ENCODE measurements around the gene INTS15. TPM values are rescaled to one million over a fixed set of nuclear protein-coding genes. Genes with fewer than 3 reads are reported as not detected.

Gene INTS15
- total RNA-seq, 1 experiment from 2014 or later: 29.6 TPM

DNA sequence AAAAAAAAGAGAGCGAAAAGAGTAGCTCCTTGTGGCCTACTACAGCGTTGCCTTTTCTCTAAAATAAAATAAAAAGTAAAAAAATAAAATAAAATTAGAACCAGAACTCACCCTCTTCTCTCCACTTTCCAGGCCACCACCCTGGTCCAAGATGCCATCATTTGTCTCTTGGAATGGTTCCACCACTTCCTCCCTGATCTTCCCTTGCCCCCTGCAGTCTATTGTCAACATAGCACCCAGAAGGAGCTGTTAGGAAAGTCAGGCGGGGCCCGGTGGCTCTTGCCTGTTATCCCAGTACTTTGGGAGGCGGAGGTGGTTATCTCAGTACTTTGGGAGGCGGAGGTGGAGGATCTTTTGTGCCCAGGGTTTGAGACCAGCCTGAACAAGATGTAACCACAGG, 31.0 kb upstream of the INTS15 start:
- peak; percentile 62 to 72 for TF ChIP-seq CTCF (IDR thresholded peaks at IDR 0.05; ENCODE audit: insufficient read depth in 1 of 2, low read depth in 1 of 2, low read length in 1 of 2, severe bottlenecking in 1 of 2, unreplicated experiment in 1 of 2)
- CTCF ChIA-PET: interaction anchor here (0.6 to 1.7 kb wide), 11 partner anchors 12 to 1609 kb away, joined by 3 to 18 read pairs (median 5); partner anchors contain the start of gene INTS15
- intact Hi-C loops (cut with micrococcal nuclease; ENCODE audit: unreplicated experiment): loop anchor here (1.0 kb wide), 1 partner anchor 43 kb away; no protein-coding TSS in a partner anchor
- Mint-ChIP-seq H3K36me3 (ENCODE audit: insufficient read depth, unreplicated experiment) (no peaks in the 10 kb centered on the region), H3K27me3 (ENCODE audit: insufficient read depth, unreplicated experiment) (no peaks in the 10 kb centered on the region), H3K4me1 (ENCODE audit: low read depth, unreplicated experiment) (no peaks in the 10 kb centered on the region), H3K4me3 (ENCODE audit: unreplicated experiment) (no peak overlapping the region), H3K27ac (ENCODE audit: unreplicated experiment) (no peak overlapping the region), H3K9me3 (ENCODE audit: unreplicated experiment) (no peaks in the 10 kb centered on the region)
- Histone ChIP-seq H3K27me3 (replicated peaks; ENCODE audit: control insufficient read depth, insufficient read depth, low read length) (no peaks in the 10 kb centered on the region), H3K4me1 (no peaks in the 10 kb centered on the region), H3K4me3 (ENCODE audit: low read depth, low read length) (no peak overlapping the region), H3K9me3 (no peaks in the 10 kb centered on the region), H3K36me3 (ENCODE audit: control insufficient read depth, insufficient read depth, low read length) (no peaks in the 10 kb centered on the region)
- BruUV-seq (replicated peaks): no TSS peak
- POLR2A ChIA-PET: interaction anchor here (0.6 kb wide), 2 partner anchors 10 to 20 kb away, joined by 3 read pairs; no protein-coding TSS in a partner anchor
- peak; percentile 73 to 75 for DNase-seq

GRCh38 chr7:6559896-6560295, 29.9 kb upstream of the INTS15 start:
- Mint-ChIP-seq H3K9me3 (ENCODE audit: unreplicated experiment) (no peaks in the 10 kb centered on the region), H3K4me1 (ENCODE audit: low read depth, unreplicated experiment) (no peaks in the 10 kb centered on the region), H3K27ac (ENCODE audit: unreplicated experiment) (no peak overlapping the region), H3K4me3 (ENCODE audit: unreplicated experiment) (no peak overlapping the region), H3K27me3 (ENCODE audit: insufficient read depth, unreplicated experiment) (peaks cover 3% of the 10 kb centered on the region), H3K36me3 (ENCODE audit: insufficient read depth, unreplicated experiment) (no peaks in the 10 kb centered on the region)
- Histone ChIP-seq H3K36me3 (ENCODE audit: control insufficient read depth, insufficient read depth, low read length) (no peaks in the 10 kb centered on the region), H3K27me3 (replicated peaks; ENCODE audit: control insufficient read depth, insufficient read depth, low read length) (no peaks in the 10 kb centered on the region), H3K4me1 (no peaks in the 10 kb centered on the region), H3K9me3 (no peaks in the 10 kb centered on the region), H3K4me3 (ENCODE audit: low read depth, low read length) (no peak overlapping the region)
- CTCF ChIA-PET: interaction anchor here (1.4 kb wide), 1 partner anchor 15 kb away, joined by 8 read pairs; no protein-coding TSS in a partner anchor
- TF ChIP-seq CTCF (IDR thresholded peaks at IDR 0.05; ENCODE audit: insufficient read depth in 1 of 2, low read depth in 1 of 2, low read length in 1 of 2, severe bottlenecking in 1 of 2, unreplicated experiment in 1 of 2): no peak
- BruUV-seq (replicated peaks): no TSS peak
- POLR2A ChIA-PET: no interaction called here
- DNase-seq: no peak
- intact Hi-C loops (cut with micrococcal nuclease; ENCODE audit: unreplicated experiment): loop anchor here (1.0 kb wide), 1 partner anchor 44 kb away; no protein-coding TSS in a partner anchor

DNA sequence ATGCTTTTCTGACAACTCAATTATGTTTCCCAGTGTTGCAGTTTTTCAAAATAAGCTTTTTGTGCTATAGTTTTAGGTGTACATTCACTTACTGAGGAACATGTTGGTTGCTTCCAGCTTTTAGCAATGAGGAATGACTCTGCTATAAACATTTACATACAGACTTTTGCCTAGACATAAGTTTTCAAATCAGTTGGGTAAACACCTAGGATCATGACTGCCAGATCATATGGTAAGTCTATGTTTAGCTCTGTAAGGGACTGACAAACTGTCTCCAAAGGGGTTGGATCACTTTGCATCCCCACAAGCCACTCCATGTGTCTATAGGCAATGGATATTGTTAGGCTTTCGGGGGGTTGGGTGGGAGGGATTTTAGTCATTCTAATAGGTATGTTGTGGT, 27.7 kb upstream of the INTS15 start:
- intact Hi-C loops (cut with micrococcal nuclease; ENCODE audit: unreplicated experiment): no loop called here
- POLR2A ChIA-PET: no interaction called here
- H3K4me3 ChIP-seq (ENCODE audit: low read depth, low read length): no peak overlapping the region
- TF ChIP-seq CTCF (IDR thresholded peaks at IDR 0.05; ENCODE audit: insufficient read depth in 1 of 2, low read depth in 1 of 2, low read length in 1 of 2, severe bottlenecking in 1 of 2, unreplicated experiment in 1 of 2): no peak
- no peak overlapping the region for H3K27ac Mint-ChIP-seq (ENCODE audit: unreplicated experiment)
- no peak for DNase-seq
- no peaks in the 10 kb centered on the region for H3K9me3 ChIP-seq
- H3K9me3 Mint-ChIP-seq (ENCODE audit: unreplicated experiment): no peaks in the 10 kb centered on the region
- H3K4me1 ChIP-seq: no peaks in the 10 kb centered on the region
- H3K27me3 Mint-ChIP-seq (ENCODE audit: insufficient read depth, unreplicated experiment): peaks cover 3% of the 10 kb centered on the region
- no peaks in the 10 kb centered on the region for H3K36me3 ChIP-seq (ENCODE audit: control insufficient read depth, insufficient read depth, low read length)
- no peaks in the 10 kb centered on the region for H3K27me3 ChIP-seq (replicated peaks; ENCODE audit: control insufficient read depth, insufficient read depth, low read length)
- H3K36me3 Mint-ChIP-seq (ENCODE audit: insufficient read depth, unreplicated experiment): no peaks in the 10 kb centered on the region
- no peaks in the 10 kb centered on the region for H3K4me1 Mint-ChIP-seq (ENCODE audit: low read depth, unreplicated experiment)
- no peak overlapping the region for H3K4me3 Mint-ChIP-seq (ENCODE audit: unreplicated experiment)
- CTCF ChIA-PET: no interaction called here
- BruUV-seq (replicated peaks): no TSS peak

All from Caco-2 (cell line).